ENCODE measurements around the gene RILPL1.

- no peak for TF ChIP-seq YY1 (IDR thresholded peaks at IDR 0.05; ENCODE audit: insufficient read depth, insufficient read length)
- TF ChIP-seq SUZ12 (IDR thresholded peaks at IDR 0.05; ENCODE audit: extremely low read depth, insufficient read depth, insufficient read length) = no peak
- no peak for TF ChIP-seq ZNF274 (IDR thresholded peaks at IDR 0.05; ENCODE audit: low read depth, low read length)
Measured at GRCh38 chr12:123522164-123522563, 11.4 kb downstream of the RILPL1 start.
